HEK293 (cell line): ENCODE data around the gene CDK4.

ENCODE experiments used
- CTCF ChIA-PET: fragments of 350-600 bp; formaldehyde crosslinking; extraction: SDS; loops from one replicate; lab custom pipeline; 2021; ENCODE audit warnings: antibody characterized with exemption; lab: Yijun Ruan, JAX
- POLR2A ChIA-PET: fragments of 300-600 bp; formaldehyde crosslinking; extraction: SDS; loops from one replicate; lab custom pipeline; 2020; ENCODE audit warnings: antibody characterized with exemption, inconsistent platforms; lab: Yijun Ruan, JAX
- H3K27ac ChIP-seq: fragments of 200-500 bp; sonication (Bioruptor generic); 2 replicates; pipeline ENCODE4 v1.5.1; 2014; ENCODE audit warnings: low read depth, low read length, control low read depth, inconsistent platforms; ENCODE audit errors: extremely low read depth
- H3K36me3 ChIP-seq, 2 experiments: fragments of 200-500 bp in 1 of 2; sonication (Bioruptor generic) in 1 of 2; 1 replicate in 1 of 2; 2 replicates in 1 of 2; pipeline ENCODE4 v1.5.1; 2014 to 2017; ENCODE audit warnings: inconsistent platforms in 2 of 2, low read length in 2 of 2; ENCODE audit not compliant: control insufficient read depth in 2 of 2, insufficient read depth in 1 of 2
- H3K4me1 ChIP-seq: fragments of 200-500 bp; sonication (Bioruptor generic); 2 replicates; pipeline ENCODE4 v1.5.1; 2014; ENCODE audit warnings: mild to moderate bottlenecking, low read length, inconsistent platforms; ENCODE audit not compliant: control insufficient read depth, insufficient read depth
- H3K4me3 ChIP-seq: 2 replicates; pipeline ENCODE4 v1.5.1; 2011; ENCODE audit warnings: low read depth, mild to moderate bottlenecking, control low read depth, low read length, moderate library complexity
- H3K9me3 ChIP-seq: fragments of 200-500 bp; sonication (Bioruptor generic); 2 replicates; pipeline ENCODE4 v1.5.1; 2014; ENCODE audit warnings: low read depth, low read length, inconsistent platforms; ENCODE audit not compliant: control insufficient read depth, insufficient read depth
- FEZF1 ChIP-seq: fragments of 450-650 bp; formaldehyde crosslinking; IDR thresholded peaks from 2 replicates; pipeline ENCODE4 v1.5.1; 2016; ENCODE audit warnings: missing biosample characterization, missing genetic modification characterization
- KLF7 ChIP-seq: fragments of 450-650 bp; formaldehyde crosslinking; IDR thresholded peaks from 2 replicates; pipeline ENCODE4 v1.5.1; 2016; ENCODE audit warnings: missing biosample characterization, missing genetic modification characterization, borderline replicate concordance
- MYNN ChIP-seq: fragments of 450-650 bp; formaldehyde crosslinking; IDR thresholded peaks from 2 replicates; pipeline ENCODE4 v1.5.1; 2016; ENCODE audit warnings: missing biosample characterization, missing genetic modification characterization, borderline replicate concordance
- ZFP41 ChIP-seq: fragments of 450-650 bp; formaldehyde crosslinking; IDR thresholded peaks from 2 replicates; pipeline ENCODE4 v1.5.1; 2016; ENCODE audit warnings: missing biosample characterization, missing genetic modification characterization, borderline replicate concordance
- ZFP69B ChIP-seq: fragments of 450-650 bp; formaldehyde crosslinking; IDR thresholded peaks from 2 replicates; pipeline ENCODE4 v1.5.1; 2016; ENCODE audit warnings: missing biosample characterization, missing genetic modification characterization
- ZNF133 ChIP-seq: fragments of 450-650 bp; formaldehyde crosslinking; IDR thresholded peaks from 2 replicates; pipeline ENCODE4 v1.5.1; 2016; ENCODE audit warnings: missing biosample characterization, missing genetic modification characterization
- ZNF146 ChIP-seq: fragments of 450-650 bp; formaldehyde crosslinking; IDR thresholded peaks from 2 replicates; pipeline ENCODE4 v1.5.1; 2016; ENCODE audit warnings: missing biosample characterization, missing genetic modification characterization
- ZNF155 ChIP-seq: fragments of 450-650 bp; formaldehyde crosslinking; IDR thresholded peaks from 2 replicates; pipeline ENCODE4 v1.5.1; 2016; ENCODE audit warnings: missing biosample characterization, missing genetic modification characterization
- ZNF175 ChIP-seq: fragments of 450-650 bp; formaldehyde crosslinking; IDR thresholded peaks from 2 replicates; pipeline ENCODE4 v1.5.1; 2016; ENCODE audit warnings: missing biosample characterization, missing genetic modification characterization
- ZNF2 ChIP-seq: fragments of 450-650 bp; formaldehyde crosslinking; IDR thresholded peaks from 2 replicates; pipeline ENCODE4 v1.5.1; 2016; ENCODE audit warnings: missing biosample characterization, missing genetic modification characterization
- ZNF23 ChIP-seq: fragments of 450-650 bp; formaldehyde crosslinking; IDR thresholded peaks from 2 replicates; pipeline ENCODE4 v1.5.1; 2016; ENCODE audit warnings: missing biosample characterization, missing genetic modification characterization, borderline replicate concordance
- ZNF266 ChIP-seq: fragments of 450-650 bp; formaldehyde crosslinking; IDR thresholded peaks from 2 replicates; pipeline ENCODE4 v1.5.1; 2016; ENCODE audit warnings: missing biosample characterization, missing genetic modification characterization, low read depth
- ZNF274 ChIP-seq, 2 experiments: fragments of 200-500 bp in 1 of 2; fragments of 450-650 bp in 1 of 2; sonication (Bioruptor generic) in 1 of 2; formaldehyde crosslinking in 1 of 2; IDR thresholded peaks; 2 replicates each; pipeline versions ENCODE4 v1.5.1 to v1.6.1; 2014 to 2016; ENCODE audit warnings: borderline replicate concordance in 1 of 2, inconsistent platforms in 1 of 2, low read length in 1 of 2, missing biosample characterization in 1 of 2, missing genetic modification characterization in 1 of 2
- ZNF391 ChIP-seq: fragments of 450-650 bp; formaldehyde crosslinking; IDR thresholded peaks from 2 replicates; pipeline ENCODE4 v1.5.1; 2016; ENCODE audit warnings: low read depth, missing biosample characterization, missing genetic modification characterization, borderline replicate concordance
- ZNF423 ChIP-seq: fragments of 450-650 bp; formaldehyde crosslinking; IDR thresholded peaks from 2 replicates; pipeline ENCODE4 v1.5.1; 2016; ENCODE audit warnings: missing biosample characterization, missing genetic modification characterization
- ZNF555 ChIP-seq: fragments of 450-650 bp; formaldehyde crosslinking; conservative IDR thresholded peaks from 2 replicates; pipeline ENCODE4 v1.5.1; 2017; ENCODE audit warnings: missing biosample characterization, mild to moderate bottlenecking, missing genetic modification characterization, inconsistent platforms
- ZNF677 ChIP-seq: fragments of 450-650 bp; IDR thresholded peaks from 2 replicates; pipeline ENCODE4 v1.5.0; 2018; ENCODE audit warnings: missing biosample characterization, mild to moderate bottlenecking, missing genetic modification characterization, moderate library complexity
- ZNF692 ChIP-seq: fragments of 450-650 bp; formaldehyde crosslinking; IDR thresholded peaks from 2 replicates; pipeline ENCODE4 v1.5.1; 2016; ENCODE audit warnings: missing biosample characterization, missing genetic modification characterization
- ZNF76 ChIP-seq: fragments of 450-650 bp; formaldehyde crosslinking; IDR thresholded peaks from 2 replicates; pipeline ENCODE4; 2016; ENCODE audit warnings: low read depth, missing biosample characterization, missing genetic modification characterization, borderline replicate concordance
- ZSCAN16 ChIP-seq: fragments of 450-650 bp; formaldehyde crosslinking; IDR thresholded peaks from 2 replicates; pipeline ENCODE4 v1.5.1; 2016; ENCODE audit warnings: missing biosample characterization, missing genetic modification characterization
- ZSCAN18 ChIP-seq: fragments of 450-650 bp; formaldehyde crosslinking; IDR thresholded peaks from 2 replicates; pipeline ENCODE4 v1.5.1; 2016; ENCODE audit warnings: missing biosample characterization, missing genetic modification characterization

The CDK4 gene

GRCh38 chr12:57712701-57713100 is 39.4 kb downstream of the CDK4 start (continued):
- TF ChIP-seq ZNF692 (no peak), ZNF23 (no peak)

GRCh38 chr12:57708296-57708695 is 43.8 kb downstream of the CDK4 start:
- H3K4me1 ChIP-seq: no peaks in the 10 kb centered on the region
- POLR2A ChIA-PET: interaction anchor here (0.6 kb wide), 1 partner anchor 53 kb away, joined by 4 read pairs; no protein-coding TSS in a partner anchor
- CTCF ChIA-PET: interaction anchor here (0.6 to 1.3 kb wide), 2 partner anchors 9 to 83 kb away, joined by 3 to 4 read pairs; no protein-coding TSS in a partner anchor
- H3K36me3 ChIP-seq: peaks cover 16 to 23% of the 10 kb centered on the region in 2 experiments
- no peak overlapping the region for H3K4me3 ChIP-seq
- TF ChIP-seq ZSCAN18 (tag by site-specific recombination) (no peak), ZNF146 (tag by site-specific recombination) (no peak), MYNN (no peak), ZNF155 (no peak), KLF7 (tag by site-specific recombination) (no peak), ZNF76 (no peak), ZNF677 (no peak), ZNF391 (no peak), ZNF555 (tag by site-specific recombination) (no peak), ZFP69B (tag by site-specific recombination) (no peak), ZNF274 (IDR thresholded peaks at IDR 0.05; ENCODE audit: low read length) (no peak), ZNF274 (tag by site-specific recombination; IDR thresholded peaks at IDR 0.05; ENCODE audit: borderline replicate concordance) (no peak), ZFP41 (no peak), ZNF2 (tag by site-specific recombination) (no peak), ZNF23 (no peak), ZSCAN16 (tag by site-specific recombination) (no peak)
- H3K27ac ChIP-seq: no peak overlapping the region
- no peaks in the 10 kb centered on the region; the same call in 1 of the 2 replicates for H3K9me3 ChIP-seq

- Histone ChIP-seq H3K36me3 (peaks cover 23 to 29% of the 10 kb centered on the region in 2 experiments), H3K9me3 (no peaks in the 10 kb centered on the region; the same call in 1 of the 2 replicates), H3K4me1 (no peaks in the 10 kb centered on the region), H3K4me3 (no peak overlapping the region)
- POLR2A ChIA-PET: no interaction called here
- CTCF ChIA-PET: interaction anchor here (0.7 to 1.3 kb wide), 3 partner anchors 10 to 123 kb away, joined by 3 to 4 read pairs (median 3); no protein-coding TSS in a partner anchor
- TF ChIP-seq ZNF133: no peak
- no peak for TF ChIP-seq ZNF423 (tag by site-specific recombination)
- no peak for TF ChIP-seq FEZF1 (tag by site-specific recombination)
- TF ChIP-seq ZNF175 (tag by site-specific recombination): no peak
- TF ChIP-seq ZNF266 (tag by site-specific recombination): no peak
- no peak for TF ChIP-seq ZNF677
- TF ChIP-seq, all 188 proteins: peak for 0
- no peak overlapping the region for H3K27ac ChIP-seq
Observed at GRCh38 chr12:57707250-57707649, 44.9 kb downstream of the CDK4 start.
